ENCODE measurements around the gene DYNLT1.
"Not testable (repeated sequence)": the region's sequence is repeated elsewhere in the genome, so short reads cannot be mapped to it uniquely, and the experiment has no call there.

Gene DYNLT1

DNA sequence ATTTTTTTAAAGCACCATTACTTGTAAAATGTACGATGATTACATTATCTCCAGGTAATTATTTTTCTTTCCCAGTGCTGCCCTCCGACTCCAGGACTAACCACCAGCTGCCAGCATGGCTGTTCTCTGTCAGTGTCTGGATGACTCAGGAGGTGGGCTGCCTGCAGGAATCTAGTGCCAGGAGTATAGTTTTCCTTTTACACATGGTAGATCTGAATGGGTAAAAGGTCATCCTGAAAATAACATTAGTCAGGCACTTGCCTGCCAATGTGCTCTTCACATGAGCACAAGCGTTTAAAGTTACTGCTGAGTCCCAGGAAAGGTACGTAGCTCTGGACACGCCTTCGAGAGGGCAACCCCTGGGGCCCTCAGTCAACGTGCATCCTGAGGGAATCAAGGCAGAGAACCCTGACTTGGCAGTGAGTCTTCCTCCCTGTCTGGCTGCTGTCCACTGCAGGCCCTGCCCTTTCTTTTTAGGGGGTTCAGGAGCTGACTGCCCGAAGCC, 2.4 kb downstream of the DYNLT1 start:
- no peak for DNase-seq (ENCODE audit: low read depth)

DNA sequence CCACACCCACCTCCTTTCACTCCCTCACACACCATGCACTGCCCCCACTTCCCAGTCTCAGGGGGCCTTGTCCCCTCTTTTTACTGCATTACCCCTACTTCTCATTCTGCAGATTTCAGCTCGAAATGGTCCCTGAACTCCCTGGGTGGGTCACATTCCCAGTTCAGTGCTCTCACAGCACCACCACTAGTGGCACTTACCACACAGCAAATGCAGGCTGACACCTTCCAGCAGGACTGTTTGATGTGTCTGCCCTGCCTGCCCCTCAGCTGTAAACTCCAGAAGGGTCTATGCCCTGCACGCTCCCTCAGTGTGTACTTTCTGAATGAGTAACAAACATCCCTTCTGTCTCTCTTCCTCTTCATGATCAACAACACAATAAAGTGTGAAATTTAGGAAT, 4.0 kb downstream of the DYNLT1 start:
- DNase-seq (ENCODE audit: low read depth): no peak

DNA sequence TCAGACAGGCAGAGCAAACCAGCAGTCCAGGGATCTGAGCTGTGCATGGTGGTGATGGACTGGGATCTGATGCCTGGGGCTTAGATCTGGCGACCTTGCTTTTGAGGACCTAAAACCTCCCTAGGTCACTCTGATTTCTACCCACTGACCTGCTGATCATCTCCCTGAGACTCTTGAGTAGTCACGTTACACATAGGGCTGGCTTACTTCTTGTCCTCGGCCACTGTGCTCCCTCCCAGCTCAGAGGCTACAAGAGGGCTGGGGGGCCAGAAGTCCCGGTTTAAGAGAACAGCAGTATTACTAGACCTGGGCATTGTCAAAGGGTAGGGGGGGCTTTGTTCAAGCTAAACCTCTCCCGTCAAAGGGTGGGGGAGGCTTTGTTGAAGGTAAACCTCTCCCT, 5.5 kb downstream of the DYNLT1 start:
- no peak for DNase-seq (ENCODE audit: low read depth)

DNA sequence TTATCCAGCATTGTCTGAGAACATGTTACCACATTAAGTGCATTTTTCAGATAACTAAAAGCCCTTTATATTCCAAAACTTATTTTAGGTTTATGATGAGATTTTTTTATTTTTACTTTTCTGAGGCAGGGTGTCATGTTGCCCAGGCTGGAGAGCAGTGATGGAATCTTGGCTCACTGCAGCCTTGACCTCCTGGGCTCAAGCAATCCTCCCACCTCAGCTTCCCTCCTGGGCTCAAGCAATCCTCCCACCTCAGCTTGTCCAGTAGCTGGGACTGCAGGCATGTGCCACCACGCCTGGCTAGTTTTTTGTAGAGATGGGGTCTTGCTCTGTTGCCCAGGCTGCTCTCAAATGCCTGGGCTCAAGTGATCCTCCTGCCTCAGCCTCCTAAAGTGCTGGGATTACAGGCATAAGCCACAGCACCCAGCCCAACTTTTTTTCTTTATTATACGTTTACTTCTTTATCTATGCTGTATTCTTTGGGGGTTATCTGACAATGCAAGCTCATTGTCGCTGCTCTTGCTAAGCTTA, 6.2 kb downstream of the DYNLT1 start:
- DNase-seq (ENCODE audit: low read depth): no peak

DNA sequence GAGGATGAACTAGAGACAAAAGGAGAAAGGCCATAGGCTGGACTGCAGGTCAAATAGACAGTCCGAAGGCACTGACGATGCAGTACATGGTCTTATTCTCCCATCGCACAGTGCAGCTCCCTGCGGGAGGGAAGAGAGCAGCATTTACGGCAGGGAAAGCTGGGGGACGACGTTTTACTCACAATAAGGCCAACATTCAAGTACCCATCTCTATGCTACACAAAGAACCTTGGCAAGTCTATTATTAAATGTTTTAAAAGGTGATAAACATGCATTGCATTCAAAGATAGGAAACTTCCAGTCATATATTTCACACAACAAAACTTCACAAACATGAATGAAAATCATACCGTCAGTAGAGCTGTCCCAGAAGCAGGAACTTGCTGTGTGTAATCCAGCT, 7.8 kb downstream of the DYNLT1 start:
- no peak for DNase-seq (ENCODE audit: low read depth)

DNA sequence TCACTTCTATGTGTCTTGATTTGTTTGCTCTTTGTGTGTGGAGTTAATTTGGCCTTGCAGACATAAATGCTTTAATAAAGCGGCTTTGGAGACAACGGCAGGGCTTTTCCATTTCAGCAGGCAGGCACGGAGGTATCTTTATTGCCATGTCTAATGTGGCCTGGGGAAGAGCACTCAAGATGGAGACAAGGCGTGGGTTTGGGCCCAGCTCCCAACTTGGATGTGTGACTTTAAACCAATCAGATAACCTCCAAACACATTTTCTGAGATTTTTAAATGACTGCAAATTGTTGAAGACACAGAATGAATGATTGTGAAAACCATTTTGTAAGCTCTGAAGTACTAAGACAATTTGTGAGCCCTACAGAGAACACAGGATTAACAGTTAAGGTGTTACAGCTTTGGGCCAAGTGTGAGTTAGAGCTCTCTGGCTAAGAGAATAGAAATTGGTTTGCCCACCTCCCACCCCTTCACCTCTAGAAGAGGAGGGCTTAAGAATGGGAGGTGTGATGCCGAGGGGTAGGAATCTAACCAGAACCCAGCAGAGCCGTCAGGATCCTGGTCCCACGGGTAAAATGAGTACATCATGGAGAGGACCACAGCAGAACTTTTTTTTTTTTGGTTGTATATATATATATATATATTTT, 9.0 kb downstream of the DYNLT1 start:
- DNase-seq (ENCODE audit: low read depth): no peak

DNA sequence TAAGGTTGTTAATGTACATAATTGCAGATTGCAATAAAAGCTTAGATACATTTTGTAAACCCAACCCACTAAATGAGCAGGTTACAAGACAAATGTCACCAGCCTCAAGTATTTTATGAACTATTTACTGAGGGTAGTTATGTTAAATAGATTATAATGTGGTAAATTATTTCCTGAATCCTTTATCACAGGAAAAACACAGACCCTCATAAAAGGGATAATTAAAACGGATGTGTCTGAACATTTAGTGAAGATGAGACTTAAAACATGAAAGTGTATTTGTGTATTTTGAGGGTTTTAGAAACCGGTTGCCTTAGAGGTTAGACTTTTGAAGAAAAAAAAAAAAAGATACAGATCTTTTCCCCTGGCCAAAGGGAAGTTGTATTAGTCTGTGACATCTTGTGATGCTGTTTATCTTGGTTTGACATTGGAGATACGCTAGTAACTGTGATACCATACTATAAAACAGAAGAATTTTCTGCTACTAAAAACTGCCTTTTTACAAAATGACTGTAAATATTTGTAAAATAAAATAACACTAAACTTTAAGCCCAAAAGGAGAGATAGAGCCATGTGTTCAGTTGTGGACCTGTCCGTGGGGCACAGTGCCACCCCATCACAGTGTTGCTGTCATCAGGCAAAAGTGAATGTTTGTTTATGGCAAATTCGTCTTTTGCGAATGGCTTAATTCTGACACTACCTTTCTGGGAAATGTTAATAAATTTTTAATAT, 9.7 kb downstream of the DYNLT1 start:
- DNase-seq (ENCODE audit: low read depth): no peak

DNA sequence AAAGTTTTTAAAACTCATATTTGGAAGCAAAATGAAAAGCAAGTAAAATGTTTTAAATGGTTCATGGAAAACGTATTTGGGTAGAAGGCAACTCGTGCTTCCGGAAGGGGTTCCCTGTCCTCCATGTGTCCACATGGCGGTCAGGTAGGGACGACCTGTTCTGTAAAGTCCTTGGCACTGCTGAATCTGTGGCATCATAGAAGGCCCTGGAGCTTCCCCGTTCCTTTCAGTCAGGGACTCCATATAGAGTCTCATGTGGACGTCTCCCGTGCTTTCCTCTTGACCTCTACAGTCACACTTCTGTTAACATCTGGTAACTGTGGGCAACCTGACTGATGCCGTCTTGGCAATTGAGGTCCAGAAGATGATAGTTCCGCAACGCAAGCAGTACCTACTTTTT, 11.4 kb downstream of the DYNLT1 start:
- no peak for DNase-seq (ENCODE audit: low read depth)

DNA sequence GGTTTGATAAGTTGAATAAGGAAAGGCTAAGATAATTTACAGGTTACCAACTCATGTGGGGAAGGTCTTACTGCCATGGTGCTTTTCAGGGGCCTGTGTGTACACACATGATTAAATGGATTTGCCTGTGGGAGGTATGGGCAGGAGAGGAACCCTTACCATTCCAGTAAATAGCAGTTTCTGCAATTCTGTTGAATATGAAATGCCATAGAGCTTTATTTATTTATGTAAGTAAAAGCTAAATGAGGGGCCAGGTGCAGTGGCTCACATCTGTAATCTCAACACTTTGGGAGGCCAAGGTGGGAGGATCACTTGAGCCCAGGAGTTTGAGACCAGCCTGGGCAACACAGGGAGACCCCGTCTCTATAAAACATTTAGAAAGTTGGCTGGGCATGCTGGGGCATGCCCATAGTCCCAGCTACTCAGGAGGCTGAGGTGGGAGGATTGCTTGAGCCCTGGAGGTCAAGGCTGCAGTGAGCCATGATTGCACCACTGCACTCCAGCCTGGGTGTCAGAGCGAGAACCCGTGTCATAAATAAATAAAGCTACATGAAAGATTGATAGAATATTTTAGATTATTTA, 11.9 kb downstream of the DYNLT1 start:
- not testable (repeated sequence) for DNase-seq (ENCODE audit: low read depth)

DNA sequence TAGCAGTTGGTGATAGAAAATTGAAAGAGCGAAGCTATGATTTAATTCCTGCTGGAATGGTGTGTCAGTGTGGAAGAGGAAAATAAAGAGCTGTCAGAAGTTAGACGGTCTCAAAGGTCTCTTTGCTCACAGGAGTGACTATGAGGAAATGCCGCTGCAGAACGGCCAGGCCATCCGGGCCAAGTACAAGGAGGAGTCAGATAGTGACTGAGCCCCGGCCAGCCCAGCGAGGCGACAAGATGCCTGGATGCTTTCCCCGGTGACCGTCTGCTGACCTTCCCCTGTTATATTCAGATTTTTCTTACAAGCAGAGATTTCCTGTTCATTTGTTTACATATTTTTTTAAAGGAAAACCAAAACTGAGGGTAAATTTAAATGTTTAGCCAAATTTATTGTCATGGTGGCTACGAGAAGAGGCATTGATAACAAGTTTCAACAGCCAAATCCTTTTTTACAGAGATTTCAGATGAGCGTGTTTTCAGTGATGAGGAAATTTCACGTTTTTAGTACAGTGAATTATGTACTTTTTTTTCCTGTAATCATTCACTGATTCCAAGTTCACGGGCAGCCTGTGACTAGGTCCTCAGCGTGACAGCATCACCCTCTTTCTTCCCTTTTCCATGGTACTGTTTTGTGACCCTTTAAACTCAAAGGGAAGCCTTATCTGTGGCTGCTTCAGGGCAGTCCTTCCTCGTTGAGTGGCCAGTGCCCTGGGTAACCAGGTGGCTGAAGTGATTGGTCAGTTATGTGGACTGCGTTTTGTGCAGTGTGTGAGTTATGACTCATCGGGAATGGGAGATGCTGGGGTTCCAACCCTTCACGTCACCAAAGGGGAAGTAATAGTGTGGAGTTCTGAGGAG, 12.6 kb downstream of the DYNLT1 start:
- DNase-seq (ENCODE audit: low read depth): no peak

DNA sequence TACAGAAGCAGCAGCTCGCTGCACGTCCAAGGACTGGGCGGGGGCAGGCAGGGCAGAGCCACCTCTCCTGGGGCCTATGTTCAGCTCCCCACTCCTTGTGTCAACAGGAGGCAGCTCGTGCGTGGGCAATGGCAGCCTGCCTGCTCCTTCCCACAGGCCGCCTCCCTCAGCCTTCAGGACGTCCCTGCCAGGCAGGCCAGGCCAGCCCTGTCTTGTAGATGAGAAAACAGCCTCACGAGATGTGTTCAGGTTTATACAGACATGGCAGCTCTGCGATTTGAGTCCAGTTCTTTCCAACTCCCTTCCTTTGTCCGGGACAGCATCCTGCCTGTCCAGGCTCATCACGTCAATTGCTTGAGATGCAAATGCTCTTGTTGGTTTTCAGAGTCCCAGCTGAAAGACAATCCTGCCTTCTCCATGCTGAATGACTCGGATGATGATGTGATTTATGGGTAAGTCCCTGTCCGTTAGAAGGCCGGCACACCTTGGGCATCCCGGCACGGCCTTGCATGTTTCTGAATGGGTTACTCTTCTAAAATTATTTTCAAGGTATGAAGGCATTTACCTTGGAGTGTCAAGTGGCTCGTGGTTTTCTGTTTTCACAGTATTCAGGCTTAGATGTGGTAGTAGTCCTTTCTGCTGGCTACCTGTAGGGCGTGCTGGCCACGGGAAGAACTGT, 13.5 kb downstream of the DYNLT1 start:
- DNase-seq (ENCODE audit: low read depth): no peak

DNA sequence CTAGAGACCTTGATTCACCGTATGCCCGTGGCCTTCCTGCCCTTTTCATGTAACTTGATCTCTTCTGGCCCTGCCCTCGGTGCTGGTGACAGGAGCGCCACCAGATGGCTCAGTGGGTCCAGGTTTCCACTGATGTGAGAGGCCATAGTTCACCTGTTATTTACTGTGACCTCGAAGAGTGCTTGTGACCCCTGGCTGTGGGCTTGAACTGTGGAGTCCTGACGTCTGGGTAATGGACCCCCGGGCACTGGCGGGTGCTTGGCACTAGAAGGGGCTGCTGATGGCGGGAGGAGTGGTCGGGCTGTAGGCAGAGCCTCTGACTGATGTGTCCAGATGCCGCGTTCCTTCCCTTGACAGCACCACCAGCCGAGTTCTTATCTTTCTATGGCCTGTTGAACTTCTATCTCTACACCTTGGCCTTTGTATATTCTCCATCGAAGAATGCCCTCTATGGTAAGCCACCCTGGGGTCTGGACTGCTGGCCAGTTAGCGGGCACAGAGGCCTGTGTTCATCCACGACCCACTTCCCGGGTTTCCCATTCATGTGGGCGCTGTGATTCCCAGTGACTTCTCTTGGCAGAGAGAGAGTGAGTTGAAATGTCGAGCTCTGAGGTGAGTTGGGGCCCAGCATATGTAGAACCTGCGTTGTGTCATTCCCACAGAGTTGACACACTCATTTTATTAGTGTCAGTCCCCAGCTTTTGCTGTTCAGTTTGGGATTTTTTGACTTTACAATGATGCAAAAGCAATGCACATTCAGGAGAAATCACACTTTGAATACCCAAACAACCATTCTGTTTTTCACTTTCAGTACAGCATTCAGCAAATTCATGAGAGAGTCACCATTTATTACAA, 14.9 kb downstream of the DYNLT1 start:
- DNase-seq (ENCODE audit: low read depth): no peak

DNA sequence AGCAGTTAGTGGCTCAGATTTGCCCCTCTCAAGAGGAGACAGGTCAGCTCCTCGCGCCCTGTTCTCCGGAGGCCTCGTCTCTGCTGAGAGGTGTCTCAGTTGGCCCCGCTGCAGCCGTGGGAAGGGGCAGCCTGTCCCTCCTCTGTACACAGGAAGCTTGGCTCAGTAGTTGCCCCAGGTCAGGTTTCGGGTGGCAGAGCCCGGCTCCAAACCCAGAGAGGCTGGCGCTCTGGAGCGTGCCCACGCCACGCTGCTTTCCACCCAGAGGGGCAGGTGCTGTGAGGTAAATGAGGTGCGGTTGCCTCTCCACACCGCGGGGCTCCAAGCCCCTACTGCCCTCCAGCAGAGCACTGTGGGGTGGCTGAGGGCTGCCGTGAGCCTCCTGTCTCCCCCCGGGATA, 16.0 kb downstream of the DYNLT1 start:
- no peak for DNase-seq (ENCODE audit: low read depth)

DNA sequence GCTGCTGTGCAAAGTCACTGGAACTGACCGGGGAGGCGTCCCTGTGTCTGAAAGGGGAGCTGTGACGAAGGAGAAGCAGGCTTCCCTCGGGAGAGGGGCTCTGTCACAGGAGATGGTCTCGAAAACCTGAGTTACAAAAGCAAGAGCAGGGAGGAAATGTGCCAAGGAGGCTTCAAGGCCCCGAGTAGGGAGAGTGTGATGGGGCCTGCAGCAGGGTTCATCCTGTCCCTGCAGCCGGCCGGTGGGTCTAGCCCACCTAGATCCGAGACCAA, 16.7 kb downstream of the DYNLT1 start:
- DNase-seq (ENCODE audit: low read depth): no peak

DNA sequence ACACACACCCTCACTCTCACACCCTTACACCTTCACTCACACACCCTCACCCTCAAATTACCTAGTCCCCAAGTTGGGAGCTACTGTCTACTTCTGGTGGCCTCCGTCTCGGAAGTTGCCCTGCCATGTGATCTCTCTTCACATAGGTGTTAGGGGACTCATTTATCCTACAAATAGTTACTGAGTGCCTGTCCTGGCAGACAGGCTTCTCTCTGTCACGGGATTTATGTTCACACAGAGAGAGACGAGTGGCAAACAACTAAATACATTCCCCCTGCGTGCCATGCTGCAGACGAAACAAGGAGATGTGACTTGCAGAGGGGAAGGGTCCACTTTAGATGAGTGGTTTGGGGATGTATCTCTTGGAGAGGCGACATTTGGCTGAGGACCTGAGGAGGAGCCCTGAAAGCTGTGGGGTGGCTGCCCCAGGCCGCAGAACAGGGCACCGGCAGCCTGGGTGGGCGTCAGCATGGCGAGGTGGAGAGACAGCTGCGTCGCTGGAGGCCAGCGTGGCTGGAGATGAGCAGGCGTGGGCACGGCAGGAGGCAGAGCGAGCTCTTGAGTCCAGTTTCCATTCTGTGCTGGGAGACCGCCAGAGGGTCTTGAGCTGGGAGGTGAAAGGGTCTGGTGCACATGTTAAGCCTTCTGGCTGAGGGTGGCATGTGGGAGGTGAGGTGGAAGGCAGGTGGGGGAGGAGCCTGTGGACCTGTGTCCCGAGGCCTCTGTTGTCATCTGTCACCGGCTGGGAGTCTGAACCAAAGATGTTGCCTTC, 17.2 kb downstream of the DYNLT1 start:
- no peak for DNase-seq (ENCODE audit: low read depth)

DNA sequence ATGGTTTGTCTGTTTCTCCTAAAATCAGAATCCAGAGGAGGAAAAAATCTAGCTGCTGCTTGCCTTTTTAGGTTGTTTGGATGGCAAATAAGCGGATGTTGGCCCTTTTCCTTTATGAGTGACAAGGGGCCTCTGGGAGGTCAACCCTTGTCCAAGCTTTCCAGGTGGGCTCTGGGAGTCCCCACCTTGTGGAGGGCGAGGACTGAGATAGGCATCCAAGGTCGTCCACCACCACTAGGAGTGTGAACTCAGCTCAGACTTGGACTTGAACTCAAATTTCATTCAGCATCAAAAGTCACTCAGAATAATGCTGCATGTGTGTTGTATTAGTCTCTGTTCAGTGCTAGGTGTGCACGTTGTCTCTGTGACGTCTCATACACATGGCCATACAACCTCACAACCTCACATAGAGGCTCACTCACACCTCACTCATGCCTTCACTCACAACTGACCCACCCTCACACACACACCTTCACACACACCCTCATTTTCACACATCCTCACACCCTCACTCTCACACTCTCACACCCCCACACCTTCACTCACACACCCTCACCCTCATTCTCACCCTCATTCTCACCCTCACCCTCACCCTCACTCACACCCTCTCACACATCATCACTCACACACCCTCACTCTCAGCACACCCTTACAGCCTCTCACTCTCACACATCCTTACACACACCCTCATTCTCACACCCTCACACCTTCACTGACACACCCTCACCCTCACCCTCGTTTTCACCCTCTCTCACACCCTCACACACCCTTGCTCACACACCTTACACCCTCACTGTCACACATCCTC, 18.0 kb downstream of the DYNLT1 start:
- DNase-seq (ENCODE audit: low read depth): no peak

DNA sequence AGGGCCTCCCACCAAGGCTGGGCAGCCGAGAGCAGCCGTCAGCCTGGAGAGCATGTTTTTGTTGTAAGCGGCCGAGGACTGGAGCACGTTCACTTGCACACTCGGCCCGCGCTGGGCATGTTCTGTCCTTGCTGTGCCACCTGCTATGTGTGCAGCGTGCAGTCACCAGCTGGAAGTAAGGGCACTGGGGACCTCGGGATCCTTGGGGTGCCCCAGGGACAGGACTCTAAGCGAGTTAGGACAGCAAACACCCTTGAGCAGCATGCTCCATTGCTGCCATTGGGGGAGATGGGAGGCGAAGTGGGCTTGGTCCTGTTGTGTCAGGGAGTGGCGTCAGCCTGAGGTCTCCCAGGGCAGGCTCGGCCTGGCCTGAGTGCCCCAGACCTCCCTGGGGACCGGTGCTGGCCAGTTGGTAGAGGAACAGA, 18.6 kb downstream of the DYNLT1 start:
- no peak for DNase-seq (ENCODE audit: low read depth)

DNA sequence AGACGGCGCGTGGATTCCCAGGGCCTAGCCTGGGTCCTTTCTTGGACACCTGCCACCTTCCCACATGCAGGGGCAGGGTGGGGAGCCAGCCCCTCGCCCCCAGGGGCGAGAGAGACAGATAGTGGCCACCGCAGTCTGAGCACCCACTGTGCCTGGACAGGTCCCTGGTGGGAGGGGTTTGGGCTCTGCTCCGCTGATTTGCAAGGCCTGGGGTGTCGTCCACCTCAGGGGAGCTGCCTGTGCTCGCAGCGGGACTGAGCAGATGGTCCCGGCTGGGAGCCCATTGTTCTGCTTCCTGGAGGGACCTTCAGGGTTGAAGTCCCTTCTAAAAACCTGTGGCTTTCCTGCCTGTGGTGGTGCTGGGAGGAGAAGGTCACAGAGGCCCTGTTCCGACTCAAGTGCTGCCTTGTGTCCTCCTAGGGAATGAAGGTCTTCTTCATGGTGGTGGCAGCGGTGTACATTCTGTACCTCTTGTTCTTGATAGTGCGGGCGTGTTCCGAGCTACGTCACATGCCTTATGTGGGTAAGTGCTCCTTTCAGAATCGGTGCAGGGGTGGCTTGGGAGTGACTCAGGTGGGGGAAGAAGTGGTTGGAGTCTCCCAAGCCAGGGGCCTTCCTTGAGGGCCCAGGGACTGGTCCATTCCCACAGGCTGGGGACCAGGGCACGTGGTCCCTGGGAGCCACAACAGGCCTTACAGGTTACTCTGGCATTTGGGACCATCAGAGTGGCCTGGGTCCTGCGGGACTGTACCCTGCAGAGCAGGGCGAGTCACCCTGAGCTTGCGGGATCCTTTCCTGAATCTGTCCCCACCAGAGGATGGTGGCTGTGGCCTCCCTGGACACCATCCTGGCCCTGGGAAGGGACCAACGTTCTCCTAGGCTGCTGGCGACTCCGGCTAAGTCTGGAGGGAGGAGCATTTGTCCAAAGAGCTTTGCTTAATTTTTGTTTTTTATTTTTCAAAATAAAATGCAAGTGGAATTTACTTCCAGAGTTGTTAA, 19.6 kb downstream of the DYNLT1 start:
- no peak for DNase-seq (ENCODE audit: low read depth)

All from GM04504 (cell line).